WTC11 (cell line): ENCODE results near the gene MARK3. TPM values are rescaled to one million over a fixed set of nuclear protein-coding genes. Genes with fewer than 3 reads are reported as not detected.

ENCODE experiments used
- ATAC-seq: fragments of 200-7000 bp; cut with Tn5 transposase; 2 replicates; pipeline ENCODE4 v1.10.0; 2021; ENCODE audit warnings: mild to moderate bottlenecking, moderate library complexity
- CTCF ChIA-PET: fragments of 300-600 bp; sonication (Branson Sonifier 250); formaldehyde crosslinking; loops from one replicate; lab custom pipeline; 2021; ENCODE audit warnings: antibody characterized with exemption; lab: Charles Lee
- POLR2A ChIA-PET: fragments of 350-600 bp; sonication (Branson Sonifier 250); formaldehyde crosslinking; loops from one replicate; lab custom pipeline; 2021; ENCODE audit warnings: antibody characterized with exemption; lab: Charles Lee
- DNase-seq: peaks from one replicate; pipeline ENCODE4 v3.0.0; 2021; ENCODE audit warnings: low spot score
- H3K27ac Mint-ChIP-seq: 2 replicates; pipeline ENCODE4 v1.8.0; 2021; ENCODE audit warnings: mixed read lengths
- H3K27me3 Mint-ChIP-seq: 2 replicates; pipeline ENCODE4 v1.8.0; 2021; ENCODE audit warnings: low read depth, mild to moderate bottlenecking, moderate library complexity, mixed read lengths
- H3K36me3 Mint-ChIP-seq: 2 replicates; pipeline ENCODE4 v1.8.0; 2021; ENCODE audit warnings: mixed read lengths
- H3K4me1 Mint-ChIP-seq: 2 replicates; pipeline ENCODE4 v1.8.0; 2022; ENCODE audit warnings: mixed read lengths
- H3K4me3 Mint-ChIP-seq: 2 replicates; pipeline ENCODE4 v1.8.0; 2021; ENCODE audit warnings: mild to moderate bottlenecking, moderate library complexity, mixed read lengths
- H3K9me3 Mint-ChIP-seq: 2 replicates; pipeline ENCODE4 v1.8.0; 2021; ENCODE audit warnings: mixed read lengths
- ARID4B ChIP-seq: sonication (generic); formaldehyde crosslinking; IDR thresholded peaks from 2 replicates; pipeline ENCODE4 v1.8.0; 2023; ENCODE audit warnings: missing genetic modification reagents, mild to moderate bottlenecking, borderline replicate concordance
- ATF1 ChIP-seq: sonication (generic); formaldehyde crosslinking; IDR thresholded peaks from 2 replicates; pipeline ENCODE4 v1.8.1; 2023; ENCODE audit warnings: mild to moderate bottlenecking, moderate library complexity, missing genetic modification reagents
- ATF2 ChIP-seq: sonication (generic); formaldehyde crosslinking; IDR thresholded peaks from 2 replicates; pipeline ENCODE4 v1.8.1; 2022; ENCODE audit warnings: low read depth, missing genetic modification reagents, borderline replicate concordance
- ATF3 ChIP-seq: sonication (generic); formaldehyde crosslinking; conservative IDR thresholded peaks from 2 replicates; pipeline ENCODE4 v1.8.1; 2022; ENCODE audit warnings: mild to moderate bottlenecking, missing genetic modification reagents
- GRHL2 ChIP-seq: fragments of 250-450 bp; sonication (Bioruptor Pico); IDR thresholded peaks from 2 replicates; pipeline ENCODE4 v1.8.0; 2022; ENCODE audit warnings: mild to moderate bottlenecking, moderate library complexity; ENCODE audit not compliant: insufficient replicate concordance, severe bottlenecking
- HMGXB4 ChIP-seq: sonication (generic); formaldehyde crosslinking; IDR thresholded peaks from 2 replicates; pipeline ENCODE4 v1.8.1; 2023; ENCODE audit warnings: mild to moderate bottlenecking, moderate library complexity, missing genetic modification reagents
- JAZF1 ChIP-seq: fragments of 250-450 bp; sonication (Bioruptor Pico); IDR thresholded peaks from 2 replicates; pipeline ENCODE4 v1.9.0; 2021; ENCODE audit warnings: moderate library complexity, mild to moderate bottlenecking, inconsistent platforms
- MYBL2 ChIP-seq: sonication (generic); formaldehyde crosslinking; IDR thresholded peaks from 2 replicates; pipeline ENCODE4 v1.8.1; 2023; ENCODE audit warnings: mild to moderate bottlenecking, moderate library complexity, missing genetic modification reagents
- NFYB ChIP-seq: sonication (generic); formaldehyde crosslinking; conservative IDR thresholded peaks from 2 replicates; pipeline ENCODE4 v1.8.0; 2022; ENCODE audit warnings: low read depth, missing genetic modification reagents
- PRDM15 ChIP-seq: sonication (generic); formaldehyde crosslinking; IDR thresholded peaks from 2 replicates; pipeline ENCODE4 v1.8.0; 2022; ENCODE audit warnings: missing genetic modification reagents
- SOX15 ChIP-seq: fragments of 250-450 bp; sonication (Bioruptor Pico); IDR thresholded peaks from 2 replicates; pipeline ENCODE4 v1.9.0; 2021; ENCODE audit warnings: mild to moderate bottlenecking
- TP53 ChIP-seq: sonication (generic); formaldehyde crosslinking; IDR thresholded peaks from 2 replicates; pipeline ENCODE4 v1.8.1; 2023; ENCODE audit warnings: mild to moderate bottlenecking, missing genetic modification reagents
- ZBTB21 ChIP-seq: sonication (generic); formaldehyde crosslinking; IDR thresholded peaks from 2 replicates; pipeline ENCODE4 v1.8.1; 2023; ENCODE audit warnings: mild to moderate bottlenecking, missing genetic modification reagents, borderline replicate concordance
- ZNF281 ChIP-seq: sonication (generic); formaldehyde crosslinking; IDR thresholded peaks from 2 replicates; pipeline ENCODE4 v1.8.0; 2023; ENCODE audit warnings: mild to moderate bottlenecking, missing genetic modification reagents
- ZNF532 ChIP-seq: fragments of 250-450 bp; sonication (Bioruptor Pico); IDR thresholded peaks from 2 replicates; pipeline ENCODE4 v1.9.0; 2021; ENCODE audit warnings: mild to moderate bottlenecking, borderline replicate concordance
- total RNA-seq: library from RNA; stranded (reverse); gene quantifications from 3 replicates; pipeline ENCODE4 v1.2.3, GENCODE V29; 2021

MARK3 gene
- total RNA-seq, 1 experiment from 2014 or later = 93.7 TPM

GRCh38 chr14:103449634-103450161 is 64.5 kb downstream of the MARK3 start (continued):
- TF ChIP-seq PRDM15 (CRISPR knock-in tag) = no peak
- TF ChIP-seq SOX15 (CRISPR knock-in tag) = no peak
- no peak for TF ChIP-seq MYBL2 (CRISPR knock-in tag)
- TF ChIP-seq ATF3 (CRISPR knock-in tag) = no peak
- TF ChIP-seq ZBTB21 = no peak
- TF ChIP-seq ZNF532 (CRISPR knock-in tag) = no peak
- TF ChIP-seq TP53 (CRISPR knock-in tag) = no peak
- TF ChIP-seq ATF2 = no peak

GRCh38 chr14:103450416-103450815 is 65.2 kb downstream of the MARK3 start:
- ATAC-seq (no peak), DNase-seq (no peak)
- peaks cover 16% of the 10 kb centered on the region for H3K4me1 Mint-ChIP-seq
- no peak overlapping the region for H3K4me3 Mint-ChIP-seq
- H3K36me3 Mint-ChIP-seq = peaks cover 11% of the 10 kb centered on the region
- no peaks in the 10 kb centered on the region for H3K9me3 Mint-ChIP-seq
- POLR2A ChIA-PET = no interaction called here
- no peak overlapping the region for H3K27ac Mint-ChIP-seq
- CTCF ChIA-PET = no interaction called here
- no peaks in the 10 kb centered on the region for H3K27me3 Mint-ChIP-seq
- TF ChIP-seq ATF1 (no peak), NFYB (CRISPR knock-in tag) (no peak), ATF2 (no peak), JAZF1 (CRISPR knock-in tag) (no peak), HMGXB4 (CRISPR knock-in tag) (no peak), ZNF281 (CRISPR knock-in tag) (no peak), ARID4B (CRISPR knock-in tag) (no peak), GRHL2 (no peak)
